ENCODE results near the gene KRT35.

The KRT35 gene

DNA sequence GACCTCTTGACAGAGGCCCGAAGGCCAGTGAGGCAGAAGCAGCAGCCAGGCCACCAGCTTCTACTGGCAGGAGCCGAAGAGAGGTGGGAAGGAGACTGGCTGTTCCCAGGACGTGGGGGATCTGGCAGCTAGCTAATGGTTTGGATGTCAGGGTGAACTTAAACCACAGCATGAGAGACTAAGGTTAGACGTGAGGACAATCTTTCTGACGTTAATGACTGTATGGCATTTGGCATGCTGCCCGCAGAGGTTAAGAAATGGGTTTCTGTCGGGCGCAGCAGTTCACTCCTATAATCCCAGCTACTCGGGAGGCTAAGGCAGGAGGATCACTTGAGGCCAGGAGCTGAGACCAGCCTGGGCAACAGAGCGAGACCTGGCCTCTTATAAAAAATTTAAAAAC, 30.8 kb upstream of the KRT35 start:
- DNase-seq (ENCODE audit: low spot score) = no peak

DNA sequence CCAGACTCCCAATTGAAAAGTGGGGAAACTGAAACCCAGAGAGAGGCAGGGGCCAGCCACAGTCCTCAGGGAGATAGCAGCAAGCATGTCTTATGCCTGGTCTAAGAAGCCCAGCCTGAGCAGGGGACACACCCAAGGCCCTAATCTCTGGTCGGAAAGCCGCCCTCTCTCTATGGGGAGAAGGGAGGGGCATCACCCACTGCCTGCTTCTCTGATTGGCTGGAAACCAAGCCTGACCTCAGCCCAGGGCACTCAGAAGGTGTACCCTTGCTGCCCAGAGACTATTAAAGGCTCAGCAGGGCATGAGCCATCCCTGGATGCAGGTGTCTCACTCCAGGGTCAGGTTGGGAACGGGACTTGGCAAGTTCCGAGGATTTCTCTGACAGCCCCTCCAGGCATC, 30.2 kb upstream of the KRT35 start:
- DNase-seq (ENCODE audit: low spot score) = peak; percentile 81

DNA sequence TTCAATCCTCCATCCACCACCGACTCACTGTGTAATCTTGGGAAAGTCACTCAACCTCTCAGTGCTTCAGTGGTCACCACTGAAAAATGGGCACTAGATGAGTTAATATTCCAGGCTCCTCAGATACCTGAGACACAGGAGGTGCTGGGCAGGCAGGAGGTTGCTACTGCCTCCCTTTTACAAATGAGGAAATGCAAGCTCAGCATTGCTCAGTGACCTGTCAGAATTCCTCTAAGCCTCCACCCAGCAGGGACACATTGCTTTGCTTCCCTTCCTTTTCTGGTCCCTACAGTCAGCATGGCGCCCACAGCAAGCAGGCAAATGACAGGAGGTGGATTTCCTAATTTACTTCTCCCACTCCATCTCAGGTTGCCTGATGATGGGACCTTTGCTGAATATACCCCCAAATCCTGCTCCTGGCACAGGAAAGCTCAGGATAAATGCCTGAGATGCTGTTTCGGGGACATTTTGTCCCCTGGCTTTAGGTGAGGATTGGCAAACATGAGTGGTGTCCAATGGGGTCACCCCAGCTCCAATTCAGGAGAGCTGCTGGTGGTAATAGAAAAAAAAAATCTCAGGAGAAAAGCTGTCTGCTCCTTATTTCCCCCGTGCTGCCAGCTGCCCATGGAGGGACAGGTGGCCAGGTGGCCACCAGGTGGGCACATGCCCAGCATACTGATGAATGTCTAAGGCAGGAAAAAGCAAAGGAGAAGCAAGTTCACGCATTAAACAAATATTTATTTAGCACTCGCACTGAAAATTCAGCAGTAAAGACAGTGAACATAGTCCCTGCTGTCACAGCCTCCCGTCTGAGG, 29.5 kb upstream of the KRT35 start:
- DNase-seq (ENCODE audit: low spot score) = peak; percentile 22

DNA sequence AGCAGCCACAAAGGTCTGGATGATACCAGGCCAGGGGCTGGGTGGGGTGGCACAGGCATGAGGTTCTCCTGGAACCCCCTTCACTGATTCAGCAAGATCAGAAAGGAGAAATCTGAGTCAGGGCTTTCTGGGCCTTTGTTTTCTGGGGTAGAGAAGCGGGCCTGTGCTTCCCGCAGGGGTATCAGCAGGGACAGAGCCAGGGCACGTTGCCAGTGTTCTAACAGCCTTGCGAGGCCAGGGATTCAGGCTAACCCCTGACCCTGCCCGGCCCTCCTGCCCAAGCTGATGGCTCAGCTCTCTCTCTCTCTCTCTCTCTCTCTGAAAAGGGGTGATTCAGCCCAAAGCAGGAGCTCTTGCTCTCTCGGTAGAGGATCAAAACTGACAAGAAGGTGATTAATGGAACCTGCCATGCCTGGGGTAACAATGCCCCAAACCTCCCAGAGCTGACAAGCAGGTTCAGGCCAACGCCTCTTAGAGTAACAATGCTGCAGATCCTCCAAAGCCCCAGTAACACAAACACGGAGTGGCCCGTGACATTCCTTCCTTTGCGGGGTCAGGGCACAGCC, 26.4 kb upstream of the KRT35 start:
- no peak for DNase-seq (ENCODE audit: low spot score)

DNA sequence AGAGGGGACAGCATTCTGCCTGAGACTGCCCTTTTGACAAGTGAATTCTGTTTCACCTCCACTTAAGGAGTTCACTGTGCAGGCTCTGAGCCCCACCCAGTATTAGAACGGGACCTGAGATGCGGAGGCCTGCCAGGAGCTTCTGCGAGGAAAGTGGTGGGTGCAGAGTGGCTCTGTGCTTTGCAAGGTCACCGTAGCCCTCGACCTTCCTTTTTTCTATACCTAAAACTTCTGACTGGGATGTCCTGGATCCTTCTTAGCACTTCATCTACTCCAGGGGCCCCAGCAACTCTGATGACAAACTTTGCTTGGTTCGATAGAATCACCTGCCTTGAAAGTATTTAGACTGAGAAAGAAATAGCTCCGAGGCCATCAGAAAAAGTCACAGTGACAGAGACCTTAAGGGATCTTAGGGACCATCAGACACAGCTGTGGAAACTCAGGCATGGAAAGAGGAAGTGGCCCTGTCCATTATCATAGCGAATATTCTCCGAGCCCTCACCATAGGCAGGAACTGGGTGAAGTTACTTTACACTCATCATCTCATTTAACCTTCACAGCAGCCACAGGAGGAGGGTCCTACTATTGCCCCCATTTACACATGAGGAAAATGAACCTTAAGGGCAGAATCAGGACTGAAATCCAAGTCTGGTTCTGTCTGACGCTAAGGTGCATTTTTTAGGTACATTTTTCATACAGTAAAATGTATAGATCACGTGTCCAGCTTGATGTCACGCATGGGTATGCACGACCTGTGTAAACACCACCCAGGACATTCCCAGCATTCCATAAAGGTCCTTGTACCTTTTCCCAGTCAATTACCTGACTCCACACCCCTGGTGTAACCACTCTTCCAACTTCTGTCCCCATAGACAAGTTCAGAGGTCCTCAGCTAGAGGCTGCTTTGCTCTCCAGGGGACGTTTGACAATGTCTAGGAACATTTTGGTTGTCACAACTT, 25.1 kb upstream of the KRT35 start:
- no peak for DNase-seq (ENCODE audit: low spot score)

DNA sequence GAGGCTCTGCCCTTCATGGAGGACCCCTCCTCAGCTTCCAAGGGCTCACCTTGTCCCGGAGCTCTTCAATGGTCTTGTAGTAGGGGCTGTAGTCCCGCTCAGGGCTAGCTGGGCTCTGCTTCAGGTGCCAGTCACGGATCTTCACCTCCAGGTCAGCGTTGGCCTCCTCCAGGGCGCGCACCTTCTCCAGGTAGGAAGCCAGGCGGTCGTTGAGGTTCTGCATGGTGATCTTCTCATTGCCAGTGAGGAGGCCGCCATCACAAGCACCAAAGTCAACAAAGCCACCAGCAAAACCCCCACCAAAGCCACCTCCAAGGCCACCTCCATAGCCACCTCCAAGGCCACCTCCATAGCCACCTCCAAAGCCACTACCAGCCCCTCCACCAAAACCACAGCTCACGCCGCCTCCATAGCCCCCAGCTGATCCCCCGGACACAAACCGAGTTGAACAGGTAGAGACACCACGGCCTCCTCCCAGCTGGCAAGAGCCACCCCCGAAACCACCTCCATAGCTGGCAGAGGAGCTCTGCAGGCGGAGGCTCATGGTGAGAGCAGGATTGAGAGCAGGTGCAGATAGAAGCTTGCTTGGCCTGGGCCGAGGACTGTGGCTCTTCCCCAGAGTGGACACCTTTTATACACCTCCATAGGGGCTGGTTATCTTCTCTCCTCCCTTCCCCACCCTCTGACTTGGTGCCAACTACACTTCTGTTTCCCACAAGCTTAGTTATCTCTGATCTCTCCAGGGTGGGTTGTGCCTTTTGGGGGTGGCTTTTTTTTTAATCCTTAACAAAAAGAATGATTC, 24.3 kb upstream of the KRT35 start, which contains the start of gene KRT13:
Gene KRT13, minus strand, starts transcription at position 606 of the 802 bp plus-strand sequence. Its CDS starts 62 bp downstream, at position 544.
- DNase-seq (ENCODE audit: low spot score) = peak; percentile 13

DNA sequence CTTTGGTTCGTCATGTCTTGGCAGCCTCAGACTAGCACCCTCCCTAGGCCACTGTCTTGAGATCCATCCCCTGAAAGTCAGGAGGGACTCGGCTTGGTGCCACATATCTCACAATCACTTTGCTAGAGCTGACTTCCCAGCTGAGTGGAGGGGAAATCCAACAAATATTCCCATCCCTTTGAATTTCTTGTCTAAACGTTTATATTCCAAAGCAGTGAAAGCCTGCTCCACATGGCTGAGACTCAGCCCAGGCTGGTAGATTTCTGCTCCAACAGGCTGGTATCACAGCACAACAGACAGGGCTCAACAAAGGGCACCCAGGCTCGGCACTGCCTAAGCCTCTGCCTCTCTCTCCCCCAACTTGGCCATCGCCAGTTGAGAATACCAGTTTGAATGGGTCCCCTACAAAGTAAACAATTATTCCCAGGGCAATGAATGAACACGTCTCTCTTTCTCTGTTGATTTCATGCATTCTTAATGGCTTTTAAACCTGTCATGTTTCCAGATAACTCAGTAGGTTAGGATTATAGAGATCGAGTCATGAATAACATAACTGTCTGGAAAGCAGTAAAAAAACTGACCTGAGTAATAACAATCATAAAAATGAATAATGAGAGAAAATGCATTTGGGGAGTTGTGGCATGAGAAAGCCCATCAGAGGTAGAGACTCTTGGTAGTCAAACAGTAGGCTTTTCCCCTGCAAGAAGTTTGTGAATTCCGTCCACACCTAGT, 23.5 kb upstream of the KRT35 start:
- DNase-seq (ENCODE audit: low spot score) = no peak

DNA sequence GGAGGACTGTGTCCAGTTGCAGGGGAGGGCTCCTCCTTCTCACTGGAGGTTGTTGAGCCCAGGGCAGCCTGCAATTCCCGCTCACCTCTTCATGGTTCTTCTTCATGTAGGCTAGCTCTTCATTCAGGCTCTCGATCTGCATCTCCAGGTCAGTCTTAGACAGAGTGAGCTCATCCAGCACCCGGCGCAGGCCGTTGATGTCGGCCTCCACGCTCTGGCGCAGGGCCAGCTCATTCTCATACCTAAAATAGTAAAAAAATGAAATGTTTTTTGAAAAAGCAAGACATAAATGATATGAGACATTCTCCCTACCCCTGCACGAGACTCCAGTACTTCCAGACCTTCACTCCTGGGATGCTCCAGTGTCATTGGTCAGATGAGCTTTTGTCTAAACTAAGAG, 22.3 kb upstream of the KRT35 start:
- DNase-seq (ENCODE audit: low spot score) = no peak

DNA sequence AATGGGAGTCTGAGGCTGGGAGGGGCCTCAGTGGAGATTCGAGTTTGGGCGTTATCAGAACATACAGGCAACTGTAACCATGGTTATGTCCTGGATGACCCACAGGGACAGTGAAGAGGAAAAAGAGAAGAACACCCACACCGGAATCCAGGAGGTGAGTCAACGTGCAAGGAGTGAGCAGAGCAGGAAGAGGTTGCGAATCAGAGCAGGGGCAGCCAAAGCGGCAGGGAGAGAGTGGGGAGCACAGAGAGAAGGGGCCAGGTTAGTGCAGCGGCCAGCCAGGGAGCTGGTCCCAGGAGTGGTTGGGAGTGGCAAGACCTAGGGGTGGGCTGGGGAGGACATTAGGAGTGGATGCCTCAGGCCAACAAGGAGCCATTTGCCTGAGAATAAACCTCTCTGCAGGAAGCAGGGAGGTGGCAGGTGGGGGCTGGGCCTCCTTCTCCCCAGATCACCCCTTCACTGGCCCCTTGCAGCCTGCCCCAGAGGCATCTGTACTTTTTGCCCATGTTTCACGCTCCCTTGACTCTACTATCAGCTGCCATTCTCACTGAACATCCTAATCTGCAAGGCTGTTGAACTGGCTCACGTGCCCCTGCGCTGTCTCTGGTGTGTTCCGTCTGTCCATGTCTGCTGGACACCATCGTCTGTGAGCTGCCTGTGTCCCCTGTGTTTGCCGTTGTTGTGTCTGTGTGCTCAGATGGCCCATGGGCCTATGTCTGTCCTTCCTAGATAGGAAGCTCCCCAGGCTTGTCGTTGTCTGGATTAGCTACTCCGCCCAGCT, 19.4 kb upstream of the KRT35 start:
- DNase-seq (ENCODE audit: low spot score) = peak; percentile 57

DNA sequence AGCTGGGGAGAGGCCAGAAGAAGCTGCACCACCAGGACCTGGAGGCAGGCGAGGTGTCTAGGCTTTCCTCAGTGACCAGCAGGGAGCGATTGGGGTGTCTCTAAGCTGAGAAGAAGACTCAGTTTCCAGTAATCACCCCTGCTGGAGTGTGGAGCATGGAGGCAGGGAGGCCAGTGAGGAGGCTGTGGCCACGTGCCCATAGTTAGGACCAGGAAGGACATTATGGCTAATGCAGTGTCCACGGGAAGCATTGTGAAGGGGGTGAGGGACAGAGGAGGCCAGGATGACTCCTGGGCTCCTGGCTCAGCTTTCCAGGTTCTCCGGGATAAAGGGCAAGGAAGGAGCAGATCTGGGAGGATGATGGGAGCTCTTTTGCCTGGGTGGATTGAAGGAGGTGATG, 18.8 kb upstream of the KRT35 start:
- no peak for DNase-seq (ENCODE audit: low spot score)

DNA sequence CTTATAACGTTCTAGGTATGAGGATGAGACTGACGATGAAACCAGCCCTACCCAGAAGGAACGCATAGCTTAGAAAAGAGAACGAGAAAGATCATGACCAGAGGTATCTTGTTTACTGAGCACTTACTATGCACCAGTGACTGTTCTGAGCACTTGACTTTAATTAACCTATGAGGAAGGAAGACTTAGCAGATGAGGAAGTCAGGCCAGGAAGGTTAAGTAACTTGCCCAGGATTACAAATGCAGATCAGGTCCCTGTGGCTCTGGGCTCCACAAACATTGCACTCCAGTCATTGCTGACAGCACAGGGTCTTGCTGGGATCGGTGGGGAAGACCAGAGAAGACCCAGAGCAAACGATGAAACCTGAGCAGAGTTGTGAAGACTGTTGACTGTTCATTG, 17.3 kb upstream of the KRT35 start:
- DNase-seq (ENCODE audit: low spot score) = no peak

DNA sequence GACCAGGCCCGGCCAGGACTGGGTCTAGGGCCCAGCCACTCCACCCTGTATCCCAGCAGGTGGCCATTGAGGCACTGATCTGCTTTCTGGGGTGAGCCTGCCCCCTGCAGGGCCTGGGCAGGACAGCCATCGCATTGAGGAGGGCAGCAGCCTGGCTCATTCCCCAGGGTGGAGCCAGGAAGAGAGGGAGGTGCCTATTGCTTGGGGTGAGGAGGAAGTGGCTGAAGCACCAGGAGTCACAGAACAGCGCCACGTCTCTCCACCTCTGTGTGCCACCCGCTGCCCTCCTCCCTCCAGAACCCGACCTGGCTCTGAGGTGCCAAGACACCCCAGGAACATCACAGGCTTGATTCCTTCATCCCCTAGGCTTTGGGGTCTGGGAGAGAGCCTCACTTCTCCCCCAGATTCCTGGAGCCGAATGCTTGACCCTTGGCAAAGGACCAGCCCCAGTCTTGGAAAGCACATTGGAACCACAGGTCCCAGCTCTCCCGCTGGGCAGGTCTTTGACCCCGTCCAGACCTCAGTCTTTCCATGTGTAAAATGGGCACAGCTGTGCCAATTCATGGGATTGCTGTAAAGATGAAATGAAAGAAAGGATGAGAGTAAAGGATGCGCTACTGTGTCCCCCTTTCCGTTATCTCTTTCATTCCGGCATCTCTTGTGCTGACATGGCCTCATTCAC, 16.0 kb upstream of the KRT35 start:
- DNase-seq (ENCODE audit: low spot score) = peak; percentile 78

DNA sequence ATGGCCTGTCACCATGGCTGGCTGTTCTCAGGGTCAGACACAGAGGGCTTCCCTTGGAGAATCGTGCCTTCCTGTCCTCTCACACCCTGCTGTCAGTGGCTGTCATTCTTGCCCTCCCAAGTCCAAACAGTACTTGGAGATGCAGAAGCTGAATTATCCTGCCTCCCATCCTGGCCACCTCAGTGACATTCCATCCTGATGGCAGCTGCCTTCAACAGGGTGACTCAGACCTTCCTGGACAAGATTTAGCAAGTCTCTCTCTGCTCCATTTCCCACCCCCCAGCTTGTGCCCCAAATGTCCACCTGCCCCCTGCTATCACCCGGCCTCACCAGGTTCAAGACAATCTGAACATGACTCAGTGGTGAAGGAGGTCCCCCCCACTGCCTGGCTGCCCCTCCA, 13.6 kb upstream of the KRT35 start:
- no peak for DNase-seq (ENCODE audit: low spot score)

DNA sequence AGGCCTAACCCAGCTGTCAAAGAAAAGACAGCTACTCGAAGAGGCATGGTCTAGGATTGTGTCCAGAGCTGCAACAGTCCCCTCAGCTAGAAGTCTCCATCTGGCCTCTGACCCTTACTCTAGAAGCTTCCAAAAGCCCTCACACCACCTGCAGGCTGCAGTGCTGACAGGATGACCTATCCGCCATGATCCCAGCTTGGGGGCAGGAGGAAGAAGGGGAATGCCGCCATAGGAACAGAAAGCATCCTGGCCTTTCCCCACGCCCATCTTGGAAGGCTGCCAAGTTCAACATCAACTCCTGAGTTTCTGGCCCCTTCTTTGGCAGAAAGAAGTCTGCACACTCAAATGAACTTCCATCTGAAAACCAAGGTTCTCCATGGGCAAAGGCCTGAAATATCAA, 11.8 kb upstream of the KRT35 start:
- no peak for DNase-seq (ENCODE audit: low spot score)

DNA sequence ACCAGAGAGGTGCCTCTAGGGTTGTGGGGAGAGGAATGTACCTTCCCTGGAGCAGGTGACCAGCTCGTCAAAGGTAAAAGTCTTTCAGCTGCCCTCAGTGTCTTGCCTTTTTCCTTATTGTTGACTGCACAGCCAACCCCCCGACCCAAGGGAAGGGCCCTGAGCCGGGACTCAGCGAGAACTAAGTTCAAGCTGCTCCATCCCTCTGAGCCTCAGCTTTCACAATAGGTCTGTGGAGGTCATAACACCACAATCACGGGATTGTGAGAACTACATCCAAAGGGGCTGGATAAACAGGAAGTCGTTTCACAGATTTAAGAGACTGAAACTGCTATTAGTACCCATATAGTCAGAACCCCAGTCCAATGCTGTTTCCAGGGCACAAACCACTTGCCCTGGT, 11.4 kb upstream of the KRT35 start:
- DNase-seq (ENCODE audit: low spot score) = no peak

DNA sequence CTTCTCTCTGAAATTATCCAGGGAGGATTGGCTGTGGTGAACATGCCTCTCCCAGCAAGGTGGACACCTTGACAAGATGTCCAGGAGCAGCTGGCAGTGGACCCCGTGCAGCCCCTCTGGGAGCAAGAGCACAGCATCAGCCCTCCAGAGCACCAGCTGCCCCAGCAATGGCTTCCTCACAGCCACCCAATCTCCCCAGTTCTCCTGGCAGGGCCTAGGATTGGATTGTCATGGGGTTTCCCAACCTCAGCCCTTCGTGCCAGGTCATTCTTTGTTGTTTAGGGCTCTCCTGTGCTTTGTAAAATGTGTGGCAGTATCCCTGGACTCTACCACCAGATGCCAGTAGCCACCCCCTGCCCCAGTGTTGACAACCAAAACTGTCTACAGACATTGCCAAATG, 10.5 kb upstream of the KRT35 start:
- no peak for DNase-seq (ENCODE audit: low spot score)

DNA sequence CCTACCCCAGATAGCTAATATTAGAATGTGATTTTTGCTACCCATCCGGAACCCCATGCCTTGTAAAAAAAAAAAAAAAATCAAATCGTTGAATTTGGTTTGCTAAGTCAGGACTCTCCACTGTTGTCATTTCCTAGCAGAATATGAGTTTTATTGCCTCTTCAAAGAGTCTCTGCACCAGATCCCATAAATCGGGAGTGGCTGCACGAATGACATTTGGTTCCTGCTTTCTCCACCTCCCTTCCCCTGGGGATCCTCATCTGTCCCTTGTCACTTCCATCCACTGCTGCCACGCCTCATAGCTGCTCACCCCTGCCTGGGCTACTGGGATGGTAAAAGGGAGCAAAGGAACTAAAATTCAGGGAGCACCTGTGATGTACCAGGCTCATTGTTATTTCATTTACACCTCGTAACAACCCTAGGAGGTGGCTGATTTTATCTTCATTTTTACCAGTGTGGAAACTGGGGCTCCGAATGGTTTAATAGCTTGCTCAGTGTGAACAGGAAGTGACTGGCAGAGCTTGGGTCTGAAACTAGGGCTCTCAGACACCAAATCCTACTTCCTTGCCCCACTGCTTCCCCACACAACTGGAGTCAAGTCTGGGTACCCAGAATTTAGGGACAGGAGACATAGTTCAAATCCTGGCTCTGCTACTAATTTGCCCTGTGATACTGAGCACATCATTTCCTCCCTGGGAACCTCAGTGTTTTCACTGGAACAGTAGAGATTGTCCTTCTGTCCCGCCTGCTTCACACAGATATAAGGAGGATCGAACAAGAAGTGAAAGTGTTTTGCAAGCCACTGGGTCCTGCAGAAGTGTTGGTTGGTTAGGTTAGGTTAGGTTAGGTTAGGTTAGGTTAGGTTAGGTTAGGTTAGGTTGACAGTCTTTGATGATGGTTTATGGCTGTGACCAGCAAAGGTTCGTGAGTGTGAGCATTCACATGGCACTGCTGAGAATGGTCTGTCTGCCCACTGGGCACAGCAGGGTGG, 9.3 kb upstream of the KRT35 start:
- DNase-seq (ENCODE audit: low spot score) = no peak

DNA sequence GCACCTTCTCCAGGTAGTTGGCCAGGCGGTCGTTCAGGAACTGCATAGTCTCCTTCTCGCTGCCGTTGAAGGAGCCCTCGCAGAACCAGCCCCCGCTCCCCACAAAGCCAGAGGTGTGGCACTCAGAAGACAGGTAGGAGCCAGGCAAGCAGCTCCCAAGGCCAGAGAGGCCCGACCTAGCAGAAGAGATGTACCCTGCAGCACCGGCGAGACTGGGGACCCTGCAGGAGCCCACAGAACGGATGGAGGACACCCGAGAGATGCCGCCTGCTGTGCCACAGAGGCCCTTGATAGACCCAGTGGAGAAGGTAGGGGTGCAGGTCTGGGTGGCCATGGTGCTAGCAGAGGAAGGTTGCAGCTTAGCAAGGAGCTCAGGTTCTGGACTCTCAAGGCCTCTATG, 8.6 kb upstream of the KRT35 start, which contains the start of gene KRT36:
Gene KRT36, minus strand, starts transcription at position 380 of the 400 bp plus-strand sequence. Its CDS starts 46 bp downstream, at position 334.
- DNase-seq (ENCODE audit: low spot score) = no peak

Data from hematopoietic multipotent progenitor cell treated with erythropoietin and hydrocortisone succinate and interleukin-3 and kit ligand, for 17 days (in vitro differentiated cells).